Measurements from ENCODE around the gene ABCA12.
"Not testable (repeated sequence)": the region's sequence is repeated elsewhere in the genome, so short reads cannot be mapped to it uniquely, and the experiment has no call there.

The ABCA12 gene

GRCh38 chr2:215138479-215138878, at the start of gene ABCA12:
TSS of gene ABCA12 (minus strand) at chr2:215138626. CDS start at chr2:215138208, 418 bp downstream.
- no peak for DNase-seq (ENCODE audit: low spot score)

GRCh38 chr2:215188078-215188477, 49.7 kb upstream of the ABCA12 start:
- DNase-seq (ENCODE audit: low spot score) = peak; percentile 9

GRCh38 chr2:215186021-215186420, 47.6 kb upstream of the ABCA12 start:
- DNase-seq (ENCODE audit: low spot score) = no peak

- DNase-seq (ENCODE audit: low spot score) = no peak
These were observed 39.7 kb upstream of the ABCA12 start for GRCh38 chr2:215178121-215178520.

- DNase-seq (ENCODE audit: low spot score) = no peak
These were observed 33.4 kb upstream of the ABCA12 start for GRCh38 chr2:215171796-215172195.

GRCh38 chr2:215171151-215171550, 32.7 kb upstream of the ABCA12 start:
- DNase-seq (ENCODE audit: low spot score) = no peak

- not testable (repeated sequence) for DNase-seq (ENCODE audit: low spot score)
These were observed 28.1 kb upstream of the ABCA12 start for GRCh38 chr2:215166505-215166904.

- not testable (repeated sequence) for DNase-seq (ENCODE audit: low spot score)
These were observed 24.9 kb upstream of the ABCA12 start for GRCh38 chr2:215163319-215163718.

- DNase-seq (ENCODE audit: low spot score) = no peak
These were observed 22.9 kb upstream of the ABCA12 start for GRCh38 chr2:215161301-215161829.

- no peak for DNase-seq (ENCODE audit: low spot score)
These were observed 21.7 kb upstream of the ABCA12 start for GRCh38 chr2:215160081-215160480.

- DNase-seq (ENCODE audit: low spot score) = no peak
These were observed 18.0 kb upstream of the ABCA12 start for GRCh38 chr2:215156453-215156852.

- DNase-seq (ENCODE audit: low spot score) = no peak
These were observed 11.5 kb upstream of the ABCA12 start for GRCh38 chr2:215149894-215150293.

GRCh38 chr2:215149486-215149885, 11.1 kb upstream of the ABCA12 start:
- DNase-seq (ENCODE audit: low spot score) = no peak

GRCh38 chr2:215149060-215149459, 10.6 kb upstream of the ABCA12 start:
- no peak for DNase-seq (ENCODE audit: low spot score)

GRCh38 chr2:215145611-215146010, 7.2 kb upstream of the ABCA12 start:
- DNase-seq (ENCODE audit: low spot score) = no peak

- no peak for DNase-seq (ENCODE audit: low spot score)
These were observed 5.9 kb upstream of the ABCA12 start for GRCh38 chr2:215144106-215144875.

- DNase-seq (ENCODE audit: low spot score) = no peak
These were observed 5.0 kb upstream of the ABCA12 start for GRCh38 chr2:215143458-215143857.

- DNase-seq (ENCODE audit: low spot score) = no peak
These were observed 3.3 kb upstream of the ABCA12 start for GRCh38 chr2:215141706-215142105.

- DNase-seq (ENCODE audit: low spot score) = no peak
These were observed 1.8 kb upstream of the ABCA12 start for GRCh38 chr2:215140166-215140707.

- DNase-seq (ENCODE audit: low spot score) = no peak
These were observed 585 bp downstream of the ABCA12 start for GRCh38 chr2:215137741-215138340.

GRCh38 chr2:215137329-215137686, 1.1 kb downstream of the ABCA12 start:
- DNase-seq (ENCODE audit: low spot score) = no peak

GRCh38 chr2:215136669-215137328, 1.6 kb downstream of the ABCA12 start:
- no peak for DNase-seq (ENCODE audit: low spot score)

- DNase-seq (ENCODE audit: low spot score) = no peak
These were observed 18.0 kb downstream of the ABCA12 start for GRCh38 chr2:215120401-215120800.

All from kidney capillary endothelial cell (primary cell).